Fibroblast of skin of left biceps (primary cell): ENCODE measurements around the gene C5orf22.

Experiments
- DNase-seq, 2 experiments: peaks; one replicate each; pipeline ENCODE4 v3.0.0-alpha.2; 2013; ENCODE audit warnings: low read depth in 2 of 2

The C5orf22 gene

DNA sequence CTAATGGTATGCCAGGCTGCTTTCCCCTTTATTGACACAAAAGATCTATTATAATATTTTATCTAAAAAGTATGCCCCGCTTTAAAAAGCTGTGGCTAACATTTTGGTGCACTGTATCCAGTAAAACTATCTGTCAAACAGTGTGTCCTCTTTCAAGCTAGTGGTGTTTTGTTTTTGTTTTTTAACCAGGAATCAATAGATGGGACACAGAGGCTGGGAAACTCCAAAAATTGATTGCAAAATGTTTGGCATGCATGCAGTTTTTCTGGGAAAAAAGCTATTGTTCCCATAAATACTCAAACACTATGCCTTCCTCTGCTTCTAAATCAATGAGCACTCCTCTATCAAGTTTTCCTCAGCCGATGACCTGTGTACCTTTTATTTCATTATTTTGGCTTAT lies 72.5 kb downstream of the C5orf22 start:
- DNase-seq = no peak
